Subcutaneous abdominal adipose tissue (tissue), 5 donors: Measurements from ENCODE around the gene CASK.
"Not testable (repeated sequence)": the region's sequence is repeated elsewhere in the genome, so short reads cannot be mapped to it uniquely, and the experiment has no call there.

Experiments
- H3K27ac ChIP-seq: one replicate; pipeline ENCODE4 v1.7.0; 2013; ENCODE audit warnings: low read depth, mild to moderate bottlenecking, inconsistent platforms, low read length, moderate library complexity
- H3K27me3 ChIP-seq, 5 donors: one replicate each; pipeline ENCODE4 v1.7.0; 2013; ENCODE audit warnings: low read length in 5 of 5, inconsistent platforms in 1 of 5; ENCODE audit not compliant: control insufficient read depth in 5 of 5, insufficient read depth in 4 of 5
- H3K36me3 ChIP-seq, 5 donors: one replicate each; pipeline ENCODE4 v1.7.0; 2013; ENCODE audit warnings: low read length in 5 of 5; ENCODE audit not compliant: control insufficient read depth in 5 of 5, insufficient read depth in 5 of 5
- H3K4me1 ChIP-seq, 5 donors: one replicate each; pipeline ENCODE4 v1.7.0; 2013; ENCODE audit warnings: low read length in 5 of 5, mild to moderate bottlenecking in 3 of 5, moderate library complexity in 1 of 5; ENCODE audit not compliant: control insufficient read depth in 5 of 5, insufficient read depth in 5 of 5
- H3K4me3 ChIP-seq, 5 donors: one replicate each; pipeline ENCODE4 v1.7.0; 2013; ENCODE audit warnings: low read length in 5 of 5, low read depth in 1 of 5
- H3K9ac ChIP-seq, 5 donors: one replicate each; pipeline ENCODE4 v1.7.0; 2013; ENCODE audit warnings: low read length in 5 of 5, mild to moderate bottlenecking in 4 of 5, moderate library complexity in 3 of 5
- H3K9me3 ChIP-seq, 5 donors: one replicate each; pipeline ENCODE4 v1.7.0; 2013; ENCODE audit warnings: low read length in 5 of 5; ENCODE audit not compliant: control insufficient read depth in 5 of 5
- donor health status: healthy.
- donor health status: healthy.
- donor health status: healthy.
- donor health status: healthy.
- donor health status: healthy.

The CASK gene

GRCh38 chrX:41646201-41646600, 277.2 kb downstream of the CASK start:
- not testable (repeated sequence) for H3K36me3 ChIP-seq, H3K9me3 ChIP-seq, H3K9ac ChIP-seq, H3K27me3 ChIP-seq, H3K4me3 ChIP-seq, H3K4me1 ChIP-seq, H3K27ac ChIP-seq

DNA sequence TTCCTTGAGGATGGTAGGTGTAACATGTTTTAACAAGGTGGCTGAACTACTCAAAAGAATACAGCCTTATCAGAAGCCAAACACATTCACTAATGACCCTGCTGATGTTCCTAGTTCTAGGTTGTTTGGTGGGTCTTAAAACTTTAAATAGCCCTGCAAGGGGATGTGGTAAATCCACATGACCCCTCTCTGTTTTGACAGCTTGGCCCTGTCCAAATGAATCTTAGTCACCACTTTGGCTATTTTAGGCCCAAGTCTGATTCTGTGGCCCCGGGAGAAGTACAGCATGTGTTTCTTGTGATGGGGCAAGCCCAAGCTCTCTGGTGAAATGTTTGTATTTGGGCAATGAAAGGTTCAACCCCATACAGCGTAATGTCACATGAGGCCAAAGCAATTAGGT, 289.1 kb downstream of the CASK start:
- H3K27ac ChIP-seq: no peak overlapping the region
- H3K4me1 ChIP-seq: no peaks in the 10 kb centered on the region
- H3K4me3 ChIP-seq: no peak overlapping the region
- H3K9me3 ChIP-seq: peaks cover 0 to 3% (median 0%) of the 10 kb centered on the region in 5 donors
- H3K36me3 ChIP-seq: no peaks in the 10 kb centered on the region
- no peaks in the 10 kb centered on the region for H3K27me3 ChIP-seq
- no peak overlapping the region for H3K9ac ChIP-seq

GRCh38 chrX:41630091-41630490, 293.3 kb downstream of the CASK start:
- H3K9me3 ChIP-seq: no peaks in the 10 kb centered on the region
- H3K27me3 ChIP-seq: peaks cover 0 to 3% (median 0%) of the 10 kb centered on the region in 5 donors
- no peak overlapping the region for H3K27ac ChIP-seq
- no peak overlapping the region for H3K9ac ChIP-seq
- peaks cover 0 to 4% (median 0%) of the 10 kb centered on the region in 5 donors for H3K36me3 ChIP-seq
- H3K4me1 ChIP-seq: no peaks in the 10 kb centered on the region
- no peak overlapping the region for H3K4me3 ChIP-seq

GRCh38 chrX:41629539-41629938, 293.8 kb downstream of the CASK start:
- H3K9me3 ChIP-seq: no peaks in the 10 kb centered on the region
- peaks cover 0 to 3% (median 0%) of the 10 kb centered on the region in 5 donors for H3K27me3 ChIP-seq
- no peak overlapping the region for H3K27ac ChIP-seq
- H3K4me3 ChIP-seq: no peak overlapping the region
- H3K9ac ChIP-seq: no peak overlapping the region
- H3K36me3 ChIP-seq: peaks cover 0 to 6% (median 3%) of the 10 kb centered on the region in 5 donors
- H3K4me1 ChIP-seq: no peaks in the 10 kb centered on the region

DNA sequence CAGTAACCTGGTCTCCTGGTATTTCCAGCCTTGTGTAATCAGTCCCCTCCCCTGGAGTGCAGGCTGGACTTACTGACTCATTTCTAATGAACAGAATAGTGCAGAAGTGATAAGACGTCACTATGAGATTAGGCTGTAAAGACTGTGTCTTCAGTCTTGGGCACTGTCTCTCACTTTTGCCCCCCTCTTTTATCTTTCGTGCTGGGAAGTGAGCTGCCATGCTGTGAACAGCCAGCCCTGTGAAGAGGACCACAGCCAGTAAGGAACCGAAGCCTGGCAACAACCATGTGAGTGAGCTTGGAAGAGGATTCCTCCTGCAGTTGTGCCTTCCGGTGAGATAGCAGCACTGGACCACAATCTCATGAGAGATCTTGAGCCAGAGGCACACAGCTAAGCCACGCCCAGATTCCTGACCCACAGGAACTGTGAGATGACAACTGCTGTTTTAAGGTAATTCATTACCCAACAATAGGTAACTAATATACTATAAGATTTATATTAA, 302.1 kb downstream of the CASK start:
- Histone ChIP-seq H3K36me3 (peaks cover 0 to 7% (median 4%) of the 10 kb centered on the region in 5 donors), H3K4me3 (no peak overlapping the region), H3K27me3 (peaks cover 0 to 5% (median 0%) of the 10 kb centered on the region in 5 donors), H3K9me3 (no peaks in the 10 kb centered on the region), H3K27ac (no peak overlapping the region), H3K9ac (no peak overlapping the region), H3K4me1 (no peaks in the 10 kb centered on the region)

DNA sequence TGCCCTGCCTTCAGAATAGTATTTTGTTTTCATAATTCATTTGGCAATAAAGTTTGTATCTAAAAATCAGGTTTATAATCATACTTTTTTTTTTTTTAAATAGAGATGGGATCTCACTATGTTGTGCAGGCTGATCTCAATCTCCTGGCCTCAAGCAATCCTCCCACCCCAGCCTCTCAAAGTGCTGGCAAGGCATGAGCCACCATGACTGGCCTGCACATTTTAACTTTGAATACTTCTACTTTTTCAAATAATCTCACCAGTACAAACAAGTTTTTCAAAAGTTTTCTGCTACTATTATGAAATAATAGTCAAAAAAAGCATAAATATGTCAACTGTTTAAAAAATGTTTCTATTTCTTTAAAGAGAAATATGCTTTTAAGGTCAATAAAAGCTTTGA, 304.1 kb downstream of the CASK start:
- no peaks in the 10 kb centered on the region for H3K9me3 ChIP-seq
- peaks cover 0 to 4% (median 0%) of the 10 kb centered on the region in 5 donors for H3K27me3 ChIP-seq

DNA sequence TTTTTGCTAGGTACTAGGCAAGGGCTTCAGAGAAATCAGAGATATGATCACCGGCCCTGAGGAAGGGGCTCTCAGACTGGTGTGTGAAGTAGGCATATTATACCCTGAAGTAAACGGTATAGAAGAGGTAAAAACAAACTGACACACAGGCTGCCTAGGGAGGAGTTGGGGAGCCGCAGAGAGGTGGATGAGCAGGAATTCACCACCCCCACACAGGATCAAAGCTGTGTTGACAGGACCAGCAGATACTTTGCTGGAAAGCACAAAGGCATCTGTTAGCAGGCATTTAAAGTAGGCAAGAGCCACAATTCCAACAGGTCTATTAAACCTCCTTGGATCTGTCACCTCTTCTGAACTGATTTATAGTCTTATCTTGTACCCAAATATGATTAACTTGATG, 306.4 kb downstream of the CASK start:
- H3K9ac ChIP-seq: no peak overlapping the region
- no peaks in the 10 kb centered on the region for H3K9me3 ChIP-seq
- no peaks in the 10 kb centered on the region for H3K36me3 ChIP-seq
- H3K4me1 ChIP-seq: peaks cover 0 to 5% (median 0%) of the 10 kb centered on the region in 5 donors
- H3K4me3 ChIP-seq: no peak overlapping the region
- peaks cover 0 to 4% (median 0%) of the 10 kb centered on the region in 5 donors for H3K27me3 ChIP-seq
- H3K27ac ChIP-seq: no peak overlapping the region

More for the DNA sequence above, 304.1 kb downstream of the CASK start:
- H3K27ac ChIP-seq: no peak overlapping the region
- no peak overlapping the region for H3K4me3 ChIP-seq
- H3K4me1 ChIP-seq: peaks cover 0 to under 1% (median 0%) of the 10 kb centered on the region in 5 donors
- no peaks in the 10 kb centered on the region for H3K36me3 ChIP-seq
- no peak overlapping the region for H3K9ac ChIP-seq

DNA sequence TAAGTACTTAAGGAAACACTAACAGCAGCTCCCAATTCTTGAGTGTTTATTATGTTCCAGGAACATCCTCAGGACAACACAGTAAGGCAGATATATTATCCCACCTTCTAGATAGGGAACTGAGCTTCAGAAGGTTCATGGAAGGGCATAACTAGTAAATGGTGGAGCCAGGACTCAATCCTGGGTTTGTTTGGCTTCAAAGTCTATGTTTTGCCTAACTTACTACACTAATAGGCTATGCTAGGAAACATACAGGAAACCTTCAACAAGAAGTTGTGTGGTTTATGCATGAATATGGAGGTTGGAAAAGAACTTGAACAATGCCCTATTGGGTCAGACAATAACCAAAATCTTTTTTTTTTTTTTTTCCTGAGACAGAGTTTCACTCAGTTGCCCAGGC, 307.1 kb downstream of the CASK start:
- H3K9me3 ChIP-seq: no peaks in the 10 kb centered on the region
- H3K27me3 ChIP-seq: peaks cover 0 to 3% (median 0%) of the 10 kb centered on the region in 5 donors
- no peak overlapping the region for H3K9ac ChIP-seq
- no peaks in the 10 kb centered on the region for H3K36me3 ChIP-seq
- no peak overlapping the region for H3K4me3 ChIP-seq
- H3K27ac ChIP-seq: no peak overlapping the region
- H3K4me1 ChIP-seq: peaks cover 0 to 5% (median 0%) of the 10 kb centered on the region in 5 donors

DNA sequence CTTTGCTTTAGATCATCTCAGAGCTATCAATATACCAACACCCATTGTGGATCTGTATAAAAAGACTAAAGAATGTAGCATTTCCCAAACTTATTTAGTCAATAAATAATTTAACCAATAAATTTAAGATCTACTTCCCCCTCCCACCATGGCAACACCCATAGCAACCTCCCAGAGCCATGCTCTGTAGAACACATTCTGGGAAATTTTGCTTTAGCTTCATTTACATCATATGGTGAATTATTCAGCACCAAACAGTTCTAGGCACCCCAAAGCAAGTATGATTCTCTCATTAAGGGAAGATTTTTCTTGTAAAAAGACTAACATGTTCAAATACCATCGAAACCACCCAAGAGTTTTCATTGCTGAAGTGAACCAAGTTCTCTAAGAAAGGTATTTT, 315.1 kb downstream of the CASK start:
- no peak overlapping the region for H3K27ac ChIP-seq
- H3K27me3 ChIP-seq: no peaks in the 10 kb centered on the region
- no peak overlapping the region for H3K4me3 ChIP-seq
- H3K4me1 ChIP-seq: no peaks in the 10 kb centered on the region
- no peak overlapping the region for H3K9ac ChIP-seq
- H3K9me3 ChIP-seq: no peaks in the 10 kb centered on the region
- no peaks in the 10 kb centered on the region for H3K36me3 ChIP-seq

- no peaks in the 10 kb centered on the region for H3K9me3 ChIP-seq
These were observed 316.0 kb downstream of the CASK start for GRCh38 chrX:41607264-41607832.

More at GRCh38 chrX:41607264-41607832, 316.0 kb downstream of the CASK start:
- Histone ChIP-seq H3K4me1 (no peaks in the 10 kb centered on the region), H3K36me3 (no peaks in the 10 kb centered on the region), H3K27ac (no peak overlapping the region), H3K9ac (no peak overlapping the region), H3K27me3 (no peaks in the 10 kb centered on the region), H3K4me3 (no peak overlapping the region)
